Airway epithelial cell (primary cell): ENCODE data around the gene BAX. TPM values are rescaled to one million over a fixed set of nuclear protein-coding genes. Genes with fewer than 3 reads are reported as not detected.

Experiments
- total RNA-seq: library from RNA; depleted of rRNA; stranded (reverse); fragments of >200 nt; gene quantifications from 2 replicates; pipeline ENCODE4 v1.2.3, GENCODE V29; 2015

Gene BAX
- total RNA-seq: 74.6 and 94.5 TPM in 2 replicates

DNA sequence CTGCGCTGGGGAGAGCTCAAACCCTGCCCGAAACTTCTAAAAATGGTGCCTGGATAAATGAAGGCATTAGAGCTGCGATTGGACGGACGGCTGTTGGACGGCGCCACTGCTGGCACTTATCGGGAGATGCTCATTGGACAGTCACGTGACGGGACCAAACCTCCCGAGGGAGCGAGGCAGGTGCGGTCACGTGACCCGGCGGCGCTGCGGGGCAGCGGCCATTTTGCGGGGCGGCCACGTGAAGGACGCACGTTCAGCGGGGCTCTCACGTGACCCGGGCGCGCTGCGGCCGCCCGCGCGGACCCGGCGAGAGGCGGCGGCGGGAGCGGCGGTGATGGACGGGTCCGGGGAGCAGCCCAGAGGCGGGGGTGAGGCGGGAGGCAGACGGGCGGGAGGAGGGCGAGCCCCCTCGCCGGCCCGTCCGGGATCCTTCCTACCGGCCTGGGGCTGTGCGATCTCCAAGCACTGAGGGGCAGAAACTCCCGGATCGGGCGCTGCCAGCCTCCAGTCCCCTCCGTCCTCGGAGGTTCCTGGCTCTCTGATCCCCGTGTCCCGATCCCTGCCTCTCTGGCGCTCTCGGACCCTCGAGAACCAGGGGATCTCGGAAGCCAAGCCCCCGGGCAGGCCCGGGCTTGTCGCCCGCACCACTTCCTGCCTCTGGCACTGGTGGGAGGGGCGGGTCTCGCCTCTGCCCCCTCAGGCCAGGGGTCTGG lies at the start of gene BAX:
Gene BAX, plus strand, starts transcription at position 281 of the 713 bp plus-strand sequence. Its CDS starts 54 bp downstream, at position 335.

DNA sequence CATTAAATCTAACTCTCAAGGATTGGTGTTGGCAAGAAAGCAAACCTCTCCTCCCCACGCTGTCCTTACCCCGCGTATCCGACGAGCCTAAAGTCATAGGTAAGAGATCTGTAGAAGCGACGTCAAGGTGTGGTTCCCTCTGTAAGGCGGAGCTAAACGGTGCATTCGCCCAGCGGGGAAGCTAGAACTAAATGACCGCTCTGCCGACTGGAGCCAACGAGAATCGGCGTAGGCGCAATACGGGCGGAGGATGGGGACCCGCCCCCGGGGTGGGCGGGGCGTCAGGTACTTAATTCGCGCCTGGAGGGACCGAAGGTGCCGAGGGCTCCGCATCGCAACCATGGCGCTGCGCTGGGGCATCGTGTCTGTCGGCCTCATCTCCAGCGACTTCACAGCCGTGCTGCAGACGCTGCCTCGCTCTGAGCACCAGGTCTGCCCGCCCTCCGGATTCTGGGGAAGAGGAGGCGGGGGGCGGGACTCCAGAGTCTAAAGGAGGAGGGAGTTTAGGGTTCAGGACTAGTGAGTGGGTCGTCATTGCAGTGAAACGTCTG lies 21.2 kb upstream of the BAX start, which contains the start of gene DHDH:
Gene DHDH, plus strand, starts transcription at position 318 of the 551 bp plus-strand sequence. Its CDS starts 23 bp downstream, at position 341.

DNA sequence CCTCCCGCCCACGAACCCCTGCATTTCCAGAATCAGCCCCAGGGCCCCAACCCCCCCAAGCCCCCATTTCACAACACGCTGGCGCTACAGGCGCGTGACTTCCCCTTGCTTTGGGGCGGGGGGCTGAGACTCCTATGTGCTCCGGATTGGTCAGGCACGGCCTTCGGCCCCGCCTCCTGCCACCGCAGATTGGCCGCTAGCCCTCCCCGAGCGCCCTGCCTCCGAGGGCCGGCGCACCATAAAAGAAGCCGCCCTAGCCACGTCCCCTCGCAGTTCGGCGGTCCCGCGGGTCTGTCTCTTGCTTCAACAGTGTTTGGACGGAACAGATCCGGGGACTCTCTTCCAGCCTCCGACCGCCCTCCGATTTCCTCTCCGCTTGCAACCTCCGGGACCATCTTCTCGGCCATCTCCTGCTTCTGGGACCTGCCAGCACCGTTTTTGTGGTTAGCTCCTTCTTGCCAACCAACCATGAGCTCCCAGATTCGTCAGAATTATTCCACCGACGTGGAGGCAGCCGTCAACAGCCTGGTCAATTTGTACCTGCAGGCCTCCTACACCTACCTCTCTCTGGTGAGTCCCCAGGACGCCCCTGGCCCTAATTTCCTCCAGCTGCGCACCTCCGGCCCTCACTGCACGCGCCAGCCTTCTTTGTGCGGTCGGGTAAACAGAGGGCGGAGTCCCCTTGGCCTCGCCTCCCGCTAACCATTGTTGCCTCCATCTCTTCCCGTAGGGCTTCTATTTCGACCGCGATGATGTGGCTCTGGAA lies 10.5 kb downstream of the BAX start, which contains the start of gene FTL:
Gene FTL, plus strand, starts transcription at position 270 of the 766 bp plus-strand sequence. Its CDS starts 199 bp downstream, at position 469.

DNA sequence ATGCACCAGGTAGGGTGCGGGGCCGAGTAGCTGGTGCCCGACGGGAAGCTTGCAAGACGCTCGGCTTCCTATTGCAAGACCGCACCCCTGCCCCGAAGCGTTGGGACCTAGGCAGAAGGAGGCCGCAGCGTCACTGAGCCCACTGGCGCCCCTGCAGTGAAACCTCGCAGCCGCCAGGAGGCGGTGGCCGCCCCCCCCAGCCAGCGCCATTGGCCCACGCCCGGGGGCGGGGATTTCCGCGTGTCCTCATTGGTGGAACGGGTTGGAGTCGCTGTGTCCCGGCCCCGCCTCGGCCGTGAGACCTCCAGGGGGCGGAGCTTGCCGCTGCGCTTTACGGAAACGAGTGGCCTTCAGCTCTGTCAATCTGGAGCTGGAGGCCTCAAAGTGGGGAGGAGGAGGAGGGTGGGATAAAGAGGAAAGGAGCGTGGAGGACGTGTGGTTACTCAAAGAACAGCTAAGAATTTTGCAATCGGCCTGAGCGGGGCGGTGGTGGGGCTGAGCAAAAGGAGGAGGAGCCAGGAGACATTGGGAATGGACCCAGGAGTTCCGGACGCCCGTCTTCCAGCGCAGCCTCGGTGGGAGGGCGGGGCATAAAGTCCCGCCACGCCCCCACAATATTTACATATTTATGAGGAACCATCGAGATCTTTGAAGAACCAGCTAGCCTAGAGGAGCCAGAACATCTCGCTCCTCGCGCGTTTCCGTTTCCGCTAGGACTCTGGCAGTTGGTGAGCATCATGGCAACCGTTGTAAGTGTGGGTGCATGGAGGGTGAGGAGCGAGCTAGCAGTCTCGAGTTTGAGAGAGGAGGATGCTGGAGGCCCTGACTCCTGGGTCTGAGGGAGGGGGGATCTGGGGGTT lies 38.7 kb downstream of the BAX start, which contains the start of the genes GYS1 and RUVBL2:
Gene GYS1, minus strand, starts transcription at position 135 of the 860 bp plus-strand sequence. CDS start 197 bp downstream, outside the sequence.
Gene RUVBL2, plus strand, starts transcription at position 713 of the 860 bp plus-strand sequence. Its CDS starts 25 bp downstream, at position 738.

Other genes with a start within 250 kb of the BAX start
- 0.85 and 0.88 TPM in 2 replicates for gene MAMSTR, start 235.2 kb upstream of the BAX start, total RNA-seq
- 3.0 and 4.8 TPM in 2 replicates for gene RASIP1, start 214.3 kb upstream of the BAX start, total RNA-seq
- gene IZUMO1, start 208.0 kb upstream of the BAX start, total RNA-seq: 0.28 TPM in 1 of 2 replicates, not detected in the other
- 8.0 and 8.2 TPM in 2 replicates for gene FUT1, start 202.2 kb upstream of the BAX start, total RNA-seq
- not detected in 2 replicates for gene FGF21, start 199.4 kb upstream of the BAX start, total RNA-seq
- 43.5 and 69.6 TPM in 2 replicates for gene BCAT2, start 143.8 kb upstream of the BAX start, total RNA-seq
- 1.1 and 2.4 TPM in 2 replicates for gene HSD17B14, start 118.4 kb upstream of the BAX start, total RNA-seq
- gene PLEKHA4, start 86.3 kb upstream of the BAX start, total RNA-seq: 1.7 and 5.3 TPM in 2 replicates
- 25.3 and 25.5 TPM in 2 replicates for gene PPP1R15A, start 82.5 kb upstream of the BAX start, total RNA-seq
- gene TULP2, start 56.1 kb upstream of the BAX start, total RNA-seq: not detected in 2 replicates
- gene NUCB1, start 54.6 kb upstream of the BAX start, total RNA-seq: 186 and 191 TPM in 2 replicates
- 0.33 and 1.1 TPM in 2 replicates for gene DHDH, start 21.2 kb upstream of the BAX start, total RNA-seq
- 788 and 1,050 TPM in 2 replicates for gene FTL, start 10.4 kb downstream of the BAX start, total RNA-seq
- 63.5 and 69.1 TPM in 2 replicates for gene GYS1, start 38.4 kb downstream of the BAX start, total RNA-seq
- gene RUVBL2, start 39.0 kb downstream of the BAX start, total RNA-seq: 300 and 321 TPM in 2 replicates
- not detected in 2 replicates for gene LHB, start 62.2 kb downstream of the BAX start, total RNA-seq
- gene CGB3, start 69.5 kb downstream of the BAX start, total RNA-seq: not detected in 2 replicates
- gene CGB2, start 77.0 kb downstream of the BAX start, total RNA-seq: 0.49 and 1.3 TPM in 2 replicates
- 2.4 TPM in 1 of 2 replicates, not detected in the other for gene CGB1, start 82.0 kb downstream of the BAX start, total RNA-seq
- gene CGB5, start 89.0 kb downstream of the BAX start, total RNA-seq: not detected in 2 replicates
- 0.37 TPM in 1 of 2 replicates, not detected in the other for gene CGB8, start 94.2 kb downstream of the BAX start, total RNA-seq
- 0.23 and 2.3 TPM in 2 replicates for gene CGB7, start 102.9 kb downstream of the BAX start, total RNA-seq
- gene NTF4, start 109.9 kb downstream of the BAX start, total RNA-seq: 5.6 and 6.5 TPM in 2 replicates
- not detected in 2 replicates for gene KCNA7, start 117.8 kb downstream of the BAX start, total RNA-seq
- 208 and 217 TPM in 2 replicates for gene SNRNP70, start 130.6 kb downstream of the BAX start, total RNA-seq
- 10.3 and 10.5 TPM in 2 replicates for gene LIN7B, start 159.5 kb downstream of the BAX start, total RNA-seq
- gene C19orf73, start 164.3 kb downstream of the BAX start, total RNA-seq: 4.0 and 11.2 TPM in 2 replicates
- 9.9 and 12.8 TPM in 2 replicates for gene PPFIA3, start 164.7 kb downstream of the BAX start, total RNA-seq
- not detected in 2 replicates for gene HRC, start 200.5 kb downstream of the BAX start, total RNA-seq
- 19.6 and 20.2 TPM in 2 replicates for gene TRPM4, start 202.9 kb downstream of the BAX start, total RNA-seq